Mesenchymal stem cell (in vitro differentiated cells and primary cell): Measurements from ENCODE around the gene TNNI2.
"Not testable (repeated sequence)": the region's sequence is repeated elsewhere in the genome, so short reads cannot be mapped to it uniquely, and the experiment has no call there.

Source experiments
- DNase-seq: peaks from one replicate; pipeline ENCODE4 v3.0.0-alpha.2; 2013
- H2AFZ ChIP-seq: one replicate; pipeline ENCODE4 v1.6.1; 2013; ENCODE audit warnings: low read depth, mild to moderate bottlenecking, control low read depth, inconsistent platforms, low read length, moderate library complexity
- H2AK5ac ChIP-seq: 2 replicates; pipeline ENCODE4 v1.6.1; 2013; ENCODE audit warnings: low read length, moderate library complexity, mild to moderate bottlenecking, inconsistent platforms; ENCODE audit not compliant: severe bottlenecking
- H2BK120ac ChIP-seq: one replicate; pipeline ENCODE4 v1.6.1; 2013; ENCODE audit warnings: low read depth, mild to moderate bottlenecking, inconsistent platforms, low read length, moderate library complexity
- H2BK12ac ChIP-seq, 2 experiments: one replicate each; pipeline ENCODE4 v1.6.1; 2013; ENCODE audit warnings: inconsistent platforms in 2 of 2, low read length in 2 of 2, mild to moderate bottlenecking in 2 of 2, moderate library complexity in 2 of 2, control low read depth in 1 of 2
- H2BK15ac ChIP-seq: one replicate; pipeline ENCODE4 v1.6.1; 2013; ENCODE audit warnings: mild to moderate bottlenecking, low read depth, inconsistent platforms; ENCODE audit not compliant: poor library complexity, severe bottlenecking
- H2BK5ac ChIP-seq: 2 replicates; pipeline ENCODE4 v1.6.1; 2013; ENCODE audit warnings: low read depth, mild to moderate bottlenecking, low read length, control low read depth, inconsistent platforms; ENCODE audit not compliant: poor library complexity, severe bottlenecking
- H3K14ac ChIP-seq, 2 experiments: one replicate each; pipeline ENCODE4 v1.6.1; 2013; ENCODE audit warnings: inconsistent platforms in 2 of 2, low read length in 2 of 2, control low read depth in 1 of 2, mild to moderate bottlenecking in 1 of 2, moderate library complexity in 1 of 2
- H3K18ac ChIP-seq, 2 experiments: one replicate each; pipeline ENCODE4 v1.6.1; 2013; ENCODE audit warnings: inconsistent platforms in 2 of 2, low read length in 2 of 2, control low read depth in 1 of 2, low read depth in 1 of 2, mild to moderate bottlenecking in 1 of 2
- H3K23ac ChIP-seq, 2 experiments: one replicate each; pipeline ENCODE4 v1.6.1; 2013; ENCODE audit warnings: inconsistent platforms in 2 of 2, low read length in 2 of 2, mild to moderate bottlenecking in 2 of 2, moderate library complexity in 2 of 2, control low read depth in 1 of 2
- H3K27ac ChIP-seq: 2 replicates; pipeline ENCODE4 v1.5.1; 2013; ENCODE audit warnings: mild to moderate bottlenecking, moderate library complexity, low read length, control low read depth, inconsistent platforms; ENCODE audit not compliant: poor library complexity, severe bottlenecking
- H3K27me3 ChIP-seq, 2 experiments: 2 replicates each; pipeline versions ENCODE4 v1.6.1 to v1.7.0; 2013; ENCODE audit warnings: low read length in 2 of 2, mild to moderate bottlenecking in 2 of 2, moderate library complexity in 2 of 2, control low read depth in 1 of 2, inconsistent platforms in 1 of 2; ENCODE audit not compliant: control insufficient read depth in 1 of 2, insufficient read depth in 1 of 2
- H3K36me3 ChIP-seq, 2 experiments: 2 replicates each; pipeline versions ENCODE4 v1.6.1 to v1.7.0; 2013; ENCODE audit warnings: low read length in 2 of 2, control low read depth in 1 of 2, inconsistent platforms in 1 of 2, low read depth in 1 of 2, mild to moderate bottlenecking in 1 of 2; ENCODE audit not compliant: insufficient read depth in 2 of 2, control insufficient read depth in 1 of 2
- H3K4ac ChIP-seq, 2 experiments: one replicate each; pipeline ENCODE4 v1.6.1; 2013; ENCODE audit warnings: inconsistent platforms in 2 of 2, low read length in 2 of 2, mild to moderate bottlenecking in 2 of 2, moderate library complexity in 2 of 2, control low read depth in 1 of 2, low read depth in 1 of 2
- H3K4me1 ChIP-seq: 2 replicates; pipeline ENCODE4 v1.6.1; 2013; ENCODE audit warnings: low read depth, low read length, control low read depth; ENCODE audit not compliant: control insufficient read depth, insufficient read depth
- H3K4me2 ChIP-seq: 2 replicates; pipeline ENCODE4 v1.6.1; 2013; ENCODE audit warnings: low read length, mild to moderate bottlenecking, inconsistent platforms; ENCODE audit not compliant: poor library complexity, severe bottlenecking
- H3K4me3 ChIP-seq, 2 experiments: 2 replicates each; pipeline versions ENCODE4 v1.5.1 to v1.7.0; 2013; ENCODE audit warnings: low read length in 2 of 2, mild to moderate bottlenecking in 2 of 2, control low read depth in 1 of 2, low read depth in 1 of 2; ENCODE audit not compliant: insufficient read depth in 1 of 2
- H3K79me1 ChIP-seq: replicated peaks from 2 replicates; pipeline ENCODE4 v1.6.1; 2013; ENCODE audit warnings: mild to moderate bottlenecking, control low read depth, low read length, inconsistent platforms; ENCODE audit not compliant: poor library complexity, severe bottlenecking
- H3K9ac ChIP-seq: 2 replicates; pipeline ENCODE4 v1.7.0; 2013; ENCODE audit warnings: mild to moderate bottlenecking, low read length, moderate library complexity
- H3K9me3 ChIP-seq: 2 replicates; pipeline ENCODE4 v1.7.0; 2013; ENCODE audit warnings: mild to moderate bottlenecking, low read length; ENCODE audit not compliant: control insufficient read depth
- H4K8ac ChIP-seq: one replicate; pipeline ENCODE4 v1.6.1; 2013; ENCODE audit warnings: inconsistent platforms, mild to moderate bottlenecking, low read length, moderate library complexity
- H4K91ac ChIP-seq: one replicate; pipeline ENCODE4 v1.6.1; 2013; ENCODE audit warnings: mild to moderate bottlenecking, low read length, inconsistent platforms
- WGBS: methylation state at CpG from one replicate; pipeline ENCODE4 v1.1.7; 2013; ENCODE audit warnings: mixed read lengths; 5-methylcytosine and 5-hydroxymethylcytosine counted together

TNNI2 gene

DNA sequence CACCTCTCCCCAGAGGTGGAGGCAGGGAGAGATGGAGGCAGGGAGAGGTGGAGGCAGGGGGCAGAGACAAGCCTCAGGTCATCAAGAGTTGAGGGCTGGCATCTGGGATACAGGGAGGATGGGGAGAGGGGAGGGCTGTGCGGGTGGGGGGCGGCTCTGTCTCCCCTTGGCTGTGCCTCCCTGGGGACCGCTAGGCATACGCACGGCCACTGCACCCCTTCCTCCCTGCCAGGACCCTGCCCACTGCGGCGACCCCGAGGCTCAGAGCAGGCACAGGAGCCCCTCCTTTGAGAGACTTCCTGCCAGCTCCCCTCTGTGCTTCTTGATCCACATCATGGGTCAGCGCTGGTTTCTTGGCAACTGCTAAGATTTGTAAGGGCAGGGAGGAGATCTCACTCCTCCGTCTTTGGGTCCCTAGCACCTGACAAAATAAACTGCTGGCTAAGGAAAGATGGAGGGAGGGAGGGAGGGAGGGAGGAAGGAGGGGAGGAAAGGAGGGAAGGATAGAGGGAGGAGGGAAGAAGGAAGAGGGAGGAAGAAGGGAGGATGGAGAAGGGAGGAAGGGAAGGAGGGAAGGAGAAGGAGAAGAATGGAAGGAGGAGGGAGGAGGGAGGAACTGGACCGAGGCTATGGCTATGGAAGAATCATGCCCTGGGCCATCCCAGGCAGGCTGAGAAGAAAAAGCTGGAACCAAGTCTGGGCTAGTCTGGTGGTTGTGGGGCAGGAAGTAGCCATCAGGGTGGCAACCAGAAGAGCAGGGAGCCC is 34.4 kb downstream of the TNNI2 start:
- Histone ChIP-seq H3K79me1 (peaks cover 2% of the 10 kb centered on the region), H4K8ac (peak overlapping the region; percentile 53), H3K4me2 (no peak overlapping the region), H3K36me3 (no peaks in the 10 kb centered on the region), H2BK12ac (peak overlapping the region; percentile 33 to 59), H3K27ac (peak overlapping the region; percentile 38), H3K27me3 (peaks cover 0 to 25% of the 10 kb centered on the region in 2 experiments), H3K23ac (no peak overlapping the region), H3K18ac (peak overlapping the region in 1 of 2 experiments; percentile 25), H2BK120ac (peak overlapping the region; percentile 82), H3K14ac (no peak overlapping the region), H3K9me3 (no peaks in the 10 kb centered on the region), H3K4ac (peak overlapping the region; percentile 37 to 57), H4K91ac (peak overlapping the region; percentile 53), H3K9ac (peak overlapping the region; percentile 88), H2AK5ac (no peak overlapping the region), H3K4me3 (peak overlapping the region in 1 of 2 experiments; percentile 86), H3K4me1 (peaks cover 75% of the 10 kb centered on the region), H2AFZ (no peak overlapping the region), H2BK5ac (no peak overlapping the region), H2BK15ac (peak overlapping the region; percentile 12)
- 66% methylated on average over 11 of the region's 11 CpGs for WGBS
- no peak for DNase-seq

DNA sequence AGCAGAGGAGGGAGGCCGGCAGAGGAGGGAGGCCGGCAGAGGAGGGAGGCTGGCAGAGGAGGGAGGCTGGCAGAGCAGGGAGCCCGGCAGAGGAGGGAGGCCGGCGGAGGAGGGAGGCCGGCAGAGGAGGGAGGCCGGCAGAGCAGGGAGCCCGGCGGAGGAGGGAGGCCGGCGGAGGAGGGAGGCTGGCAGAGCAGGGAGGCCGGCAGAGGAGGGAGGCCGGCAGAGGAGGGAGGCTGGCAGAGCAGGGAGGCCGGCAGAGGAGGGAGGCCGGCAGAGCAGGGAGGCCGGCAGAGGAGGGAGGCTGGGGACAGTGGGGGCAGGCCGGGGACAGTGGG is 35.0 kb downstream of the TNNI2 start:
- 83% methylated on average over 15 of the region's 17 CpGs for WGBS
- Histone ChIP-seq H4K8ac (peak overlapping the region; percentile 45), H3K18ac (peak overlapping the region in 1 of 2 experiments; percentile 25), H2BK120ac (peak overlapping the region; percentile 82), H3K4me3 (peak overlapping the region in 1 of 2 experiments; percentile 86), H3K4ac (peak overlapping the region; percentile 37 to 57), H3K27me3 (peaks cover 0 to 19% of the 10 kb centered on the region in 2 experiments), H3K9ac (peak overlapping the region; percentile 75), H2BK12ac (peak overlapping the region; percentile 33 to 59), H4K91ac (peak overlapping the region; percentile 30), H3K4me1 (peaks cover 72% of the 10 kb centered on the region)
- not testable (repeated sequence) for H3K23ac ChIP-seq, H3K9me3 ChIP-seq, H3K36me3 ChIP-seq, H3K4me2 ChIP-seq, H2AFZ ChIP-seq, H2AK5ac ChIP-seq, H3K79me1 ChIP-seq, H2BK5ac ChIP-seq, H3K14ac ChIP-seq, DNase-seq, H2BK15ac ChIP-seq, H3K27ac ChIP-seq

DNA sequence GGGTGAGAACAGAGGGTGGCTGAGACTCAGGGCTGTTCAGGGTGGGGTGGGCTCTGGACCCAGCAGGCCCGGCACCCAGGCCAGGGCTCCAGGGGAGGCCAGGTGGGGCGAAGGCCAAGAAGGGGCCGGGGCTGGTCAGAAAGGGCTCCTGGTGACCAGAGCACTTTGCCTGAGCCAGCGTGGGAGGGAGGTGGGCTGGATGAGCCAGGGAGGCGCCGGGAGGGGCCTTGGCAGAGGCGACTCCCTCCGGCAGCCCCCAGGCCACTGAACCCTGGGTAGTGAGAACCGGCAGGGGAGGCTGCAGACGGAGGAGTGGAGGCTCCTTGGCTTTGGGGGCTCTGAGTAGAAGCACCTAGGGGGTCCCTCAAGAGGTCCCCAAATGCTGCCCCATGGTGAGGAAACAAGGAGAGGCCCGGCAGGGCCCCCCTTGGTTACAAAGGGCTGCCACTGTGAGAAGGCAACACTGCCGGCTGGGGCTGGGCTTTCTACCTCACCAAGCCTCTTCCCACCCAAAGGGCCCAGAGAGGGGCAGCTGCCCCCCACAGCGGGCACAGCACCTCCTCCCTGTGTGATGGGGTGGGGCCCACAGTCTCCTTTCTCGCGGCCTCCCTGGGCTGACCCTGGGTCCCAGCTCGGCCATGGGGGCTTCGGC is 35.8 kb downstream of the TNNI2 start:
- H3K4me3 ChIP-seq: peak overlapping the region in 1 of 2 experiments; percentile 53
- not testable (repeated sequence) for DNase-seq, H3K4me2 ChIP-seq, H3K27ac ChIP-seq, H3K23ac ChIP-seq, H3K36me3 ChIP-seq, H3K79me1 ChIP-seq, H2AFZ ChIP-seq, H3K9me3 ChIP-seq
- peak overlapping the region; percentile 77 for H3K9ac ChIP-seq
- peak overlapping the region in 1 of 2 experiments; percentile 95 for H3K18ac ChIP-seq
- H2BK5ac ChIP-seq: peak overlapping the region; percentile 32
- peak overlapping the region; percentile 9 to 60 for H3K4ac ChIP-seq
- H2AK5ac ChIP-seq: peak overlapping the region; percentile 45
- peaks cover 74% of the 10 kb centered on the region for H3K4me1 ChIP-seq
- peak overlapping the region; percentile 50 for H2BK120ac ChIP-seq
- H4K91ac ChIP-seq: peak overlapping the region; percentile 82
- H3K27me3 ChIP-seq: peaks cover 0 to 13% of the 10 kb centered on the region in 2 experiments
- peak overlapping the region in 1 of 2 experiments; percentile 12 for H3K14ac ChIP-seq
- 89% methylated on average over 17 of the region's 17 CpGs for WGBS
- peak overlapping the region; percentile 33 for H2BK15ac ChIP-seq
- peak overlapping the region; percentile 42 to 48 for H2BK12ac ChIP-seq
- H4K8ac ChIP-seq: peak overlapping the region; percentile 27
